HepG2 (cell line): ENCODE data around the gene P2RY2. TPM values are rescaled to one million over a fixed set of nuclear protein-coding genes. Genes with fewer than 3 reads are reported as not detected.
A peak's percentile ranks its signal among the peaks of the same experiment; 100 is the strongest.

Experiments used
- BCL6 ChIP-seq: IDR thresholded peaks from 2 replicates; pipeline ENCODE4 v1.6.1; 2016; ENCODE audit warnings: missing genetic modification reagents, missing compliant biosample characterization
- BHLHE40 ChIP-seq: IDR thresholded peaks from 2 replicates; pipeline ENCODE4 v1.6.1; 2011; ENCODE audit warnings: low read length, improper control_type of control experiment
- CCDC6 ChIP-seq: sonication (generic); formaldehyde crosslinking; IDR thresholded peaks from 2 replicates; pipeline ENCODE4 v1.8.1; 2022; ENCODE audit warnings: mild to moderate bottlenecking, missing genetic modification reagents, moderate library complexity
- CENPX ChIP-seq: sonication (generic); formaldehyde crosslinking; IDR thresholded peaks from 2 replicates; pipeline ENCODE4 v1.9.0; 2021; ENCODE audit warnings: mild to moderate bottlenecking, missing genetic modification reagents, moderate library complexity
- FOXA3 ChIP-seq: IDR thresholded peaks from 2 replicates; pipeline ENCODE4 v1.6.1; 2016; ENCODE audit warnings: missing genetic modification reagents, missing compliant biosample characterization
- NCOA2 ChIP-seq: sonication (generic); formaldehyde crosslinking; IDR thresholded peaks from 2 replicates; pipeline ENCODE4 v1.8.0; 2022; ENCODE audit warnings: inconsistent platforms
- RARA ChIP-seq: IDR thresholded peaks from 2 replicates; pipeline ENCODE4 v1.6.1; 2016; ENCODE audit warnings: missing genetic modification reagents, missing compliant biosample characterization
- SMAD1 ChIP-seq: sonication (generic); formaldehyde crosslinking; IDR thresholded peaks from 2 replicates; pipeline ENCODE4 v1.4.0; 2020; ENCODE audit warnings: missing genetic modification reagents, low read depth, mild to moderate bottlenecking, borderline replicate concordance
- SOX6 ChIP-seq, 2 experiments: fragments of 450-650 bp in 1 of 2; sonication (generic) in 1 of 2; formaldehyde crosslinking in 1 of 2; IDR thresholded peaks; 2 replicates each; pipeline versions ENCODE4 v1.4.0 to v1.6.1; 2017 to 2020; ENCODE audit warnings: antibody characterized with exemption in 1 of 2, mild to moderate bottlenecking in 1 of 2, missing genetic modification reagents in 1 of 2
- SP5 ChIP-seq: IDR thresholded peaks from 2 replicates; pipeline ENCODE4 v1.6.1; 2016; ENCODE audit warnings: low read depth, borderline replicate concordance
- ZNF343 ChIP-seq: sonication (generic); formaldehyde crosslinking; IDR thresholded peaks from 2 replicates; pipeline ENCODE4 v1.4.0; 2020; ENCODE audit warnings: mild to moderate bottlenecking, missing genetic modification reagents
- ZNF550 ChIP-seq: sonication (generic); formaldehyde crosslinking; IDR thresholded peaks from 2 replicates; pipeline ENCODE4 v1.4.0; 2020; ENCODE audit warnings: mild to moderate bottlenecking, missing genetic modification reagents, borderline replicate concordance
- ZNF761 ChIP-seq: sonication (generic); formaldehyde crosslinking; conservative IDR thresholded peaks from 2 replicates; pipeline ENCODE4 v1.4.0; 2020; ENCODE audit warnings: mild to moderate bottlenecking, missing genetic modification reagents
- polyA plus RNA-seq, 8 experiments: library from polyadenylated mRNA; depleted of rRNA in 3 of 8; stranded (reverse) in 7 of 8; unstranded in 1 of 8; fragments of >200 nt; fragmentation: Illumina TruSeq in 4 of 8; extraction: Trizol in 4 of 8; gene quantifications; 2 replicates each; pipeline versions ENCODE4 v1.2.1 to v1.2.3, GENCODE V29; 2011 to 2016; ENCODE audit warnings: low read depth in 4 of 8, missing spikeins in 1 of 8, mixed read lengths in 1 of 8; ENCODE audit not compliant: insufficient read depth in 1 of 8
- total RNA-seq, 5 experiments: library from RNA; depleted of rRNA; stranded (reverse); fragments of >200 nt; fragmentation: Illumina TruSeq; extraction: Trizol; gene quantifications; 2 replicates each; pipeline ENCODE4 v1.2.3, GENCODE V29; 2016; ENCODE audit warnings: low read depth in 1 of 5
- TF ChIP-seq, protein P1 (sequence below): sonication (generic); formaldehyde crosslinking; IDR thresholded peaks from 2 replicates; pipeline ENCODE4 v1.4.0; 2020; ENCODE audit warnings: mild to moderate bottlenecking, missing genetic modification reagents, borderline replicate concordance
- TF ChIP-seq, protein P2 (sequence below): sonication (generic); formaldehyde crosslinking; IDR thresholded peaks from 2 replicates; pipeline ENCODE4 v1.5.0; 2020; ENCODE audit warnings: mild to moderate bottlenecking, missing genetic modification reagents
- TF ChIP-seq, protein P3 (sequence below): IDR thresholded peaks from 2 replicates; pipeline ENCODE4 v1.6.1; 2016; ENCODE audit warnings: low read depth, missing genetic modification reagents, missing compliant biosample characterization

Gene P2RY2
- total and polyA plus RNA-seq, 2 of the 13 experiments (the other 11 are each of a cell fraction or from before 2014, with no cell fraction given) = 0.95 to 3.1 TPM

DNA sequence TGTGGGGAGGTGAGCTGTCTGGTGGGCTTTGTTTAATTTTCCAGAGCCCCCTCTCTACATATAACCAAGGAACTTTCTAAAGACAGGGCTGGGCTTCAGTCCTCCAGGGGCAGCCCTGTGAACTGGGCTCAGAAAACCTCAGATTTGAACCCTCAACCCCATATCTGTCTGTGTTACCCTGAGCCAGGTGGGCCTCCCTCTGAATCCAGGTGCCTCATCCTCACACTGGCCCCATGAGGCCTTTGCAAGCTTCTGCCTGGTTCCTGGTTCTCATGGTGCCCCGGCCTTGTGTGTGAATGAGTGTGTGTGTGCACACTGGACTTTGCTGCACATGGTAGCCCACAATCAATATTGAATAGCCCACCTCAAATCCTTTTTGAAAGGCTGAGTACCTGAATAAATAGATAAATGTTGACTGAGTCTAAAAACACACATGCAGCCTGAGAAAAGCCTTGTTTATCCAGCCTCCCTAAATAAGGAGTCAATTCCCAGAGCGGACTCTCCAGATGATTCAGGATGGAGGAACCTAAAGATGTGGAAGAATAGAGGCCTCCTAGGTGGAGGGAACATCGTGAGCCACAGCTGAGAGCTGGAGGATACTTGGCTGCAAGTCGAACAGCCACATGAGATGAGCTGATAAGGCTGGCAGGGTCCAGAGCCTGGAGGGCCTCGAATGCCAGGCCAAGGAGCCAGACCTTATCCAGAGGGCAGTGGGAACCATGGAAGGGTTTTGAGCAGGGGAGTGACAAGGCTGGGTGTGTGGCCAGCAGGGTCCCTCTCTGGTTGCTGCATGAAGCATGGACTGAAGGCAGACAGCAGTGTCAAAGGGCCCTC is 28.1 kb upstream of the P2RY2 start (continued):
- TF ChIP-seq, protein P1, sequence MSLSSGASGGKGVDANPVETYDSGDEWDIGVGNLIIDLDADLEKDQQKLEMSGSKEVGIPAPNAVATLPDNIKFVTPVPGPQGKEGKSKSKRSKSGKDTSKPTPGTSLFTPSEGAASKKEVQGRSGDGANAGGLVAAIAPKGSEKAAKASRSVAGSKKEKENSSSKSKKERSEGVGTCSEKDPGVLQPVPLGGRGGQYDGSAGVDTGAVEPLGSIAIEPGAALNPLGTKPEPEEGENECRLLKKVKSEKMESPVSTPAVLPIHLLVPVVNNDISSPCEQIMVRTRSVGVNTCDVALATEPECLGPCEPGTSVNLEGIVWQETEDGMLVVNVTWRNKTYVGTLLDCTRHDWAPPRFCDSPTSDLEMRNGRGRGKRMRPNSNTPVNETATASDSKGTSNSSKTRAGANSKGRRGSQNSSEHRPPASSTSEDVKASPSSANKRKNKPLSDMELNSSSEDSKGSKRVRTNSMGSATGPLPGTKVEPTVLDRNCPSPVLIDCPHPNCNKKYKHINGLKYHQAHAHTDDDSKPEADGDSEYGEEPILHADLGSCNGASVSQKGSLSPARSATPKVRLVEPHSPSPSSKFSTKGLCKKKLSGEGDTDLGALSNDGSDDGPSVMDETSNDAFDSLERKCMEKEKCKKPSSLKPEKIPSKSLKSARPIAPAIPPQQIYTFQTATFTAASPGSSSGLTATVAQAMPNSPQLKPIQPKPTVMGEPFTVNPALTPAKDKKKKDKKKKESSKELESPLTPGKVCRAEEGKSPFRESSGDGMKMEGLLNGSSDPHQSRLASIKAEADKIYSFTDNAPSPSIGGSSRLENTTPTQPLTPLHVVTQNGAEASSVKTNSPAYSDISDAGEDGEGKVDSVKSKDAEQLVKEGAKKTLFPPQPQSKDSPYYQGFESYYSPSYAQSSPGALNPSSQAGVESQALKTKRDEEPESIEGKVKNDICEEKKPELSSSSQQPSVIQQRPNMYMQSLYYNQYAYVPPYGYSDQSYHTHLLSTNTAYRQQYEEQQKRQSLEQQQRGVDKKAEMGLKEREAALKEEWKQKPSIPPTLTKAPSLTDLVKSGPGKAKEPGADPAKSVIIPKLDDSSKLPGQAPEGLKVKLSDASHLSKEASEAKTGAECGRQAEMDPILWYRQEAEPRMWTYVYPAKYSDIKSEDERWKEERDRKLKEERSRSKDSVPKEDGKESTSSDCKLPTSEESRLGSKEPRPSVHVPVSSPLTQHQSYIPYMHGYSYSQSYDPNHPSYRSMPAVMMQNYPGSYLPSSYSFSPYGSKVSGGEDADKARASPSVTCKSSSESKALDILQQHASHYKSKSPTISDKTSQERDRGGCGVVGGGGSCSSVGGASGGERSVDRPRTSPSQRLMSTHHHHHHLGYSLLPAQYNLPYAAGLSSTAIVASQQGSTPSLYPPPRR (CRISPR knock-in tag) = peak; percentile 92
- TF ChIP-seq, protein P2, sequence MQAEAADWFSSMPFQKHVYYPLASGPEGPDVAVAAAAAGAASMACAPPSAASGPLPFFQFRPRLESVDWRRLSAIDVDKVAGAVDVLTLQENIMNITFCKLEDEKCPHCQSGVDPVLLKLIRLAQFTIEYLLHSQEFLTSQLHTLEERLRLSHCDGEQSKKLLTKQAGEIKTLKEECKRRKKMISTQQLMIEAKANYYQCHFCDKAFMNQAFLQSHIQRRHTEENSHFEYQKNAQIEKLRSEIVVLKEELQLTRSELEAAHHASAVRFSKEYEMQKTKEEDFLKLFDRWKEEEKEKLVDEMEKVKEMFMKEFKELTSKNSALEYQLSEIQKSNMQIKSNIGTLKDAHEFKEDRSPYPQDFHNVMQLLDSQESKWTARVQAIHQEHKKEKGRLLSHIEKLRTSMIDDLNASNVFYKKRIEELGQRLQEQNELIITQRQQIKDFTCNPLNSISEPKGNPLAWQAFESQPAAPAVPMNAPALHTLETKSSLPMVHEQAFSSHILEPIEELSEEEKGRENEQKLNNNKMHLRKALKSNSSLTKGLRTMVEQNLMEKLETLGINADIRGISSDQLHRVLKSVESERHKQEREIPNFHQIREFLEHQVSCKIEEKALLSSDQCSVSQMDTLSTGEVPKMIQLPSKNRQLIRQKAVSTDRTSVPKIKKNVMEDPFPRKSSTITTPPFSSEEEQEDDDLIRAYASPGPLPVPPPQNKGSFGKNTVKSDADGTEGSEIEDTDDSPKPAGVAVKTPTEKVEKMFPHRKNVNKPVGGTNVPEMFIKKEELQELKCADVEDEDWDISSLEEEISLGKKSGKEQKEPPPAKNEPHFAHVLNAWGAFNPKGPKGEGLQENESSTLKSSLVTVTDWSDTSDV (CRISPR knock-in tag) = no peak
- TF ChIP-seq CCDC6 (CRISPR knock-in tag) (no peak), FOXA3 (CRISPR knock-in tag) (peak; percentile 63; the same call in 1 of the 2 replicates), BCL6 (CRISPR knock-in tag) (peak; percentile 36; the same call in 1 of the 2 replicates), BHLHE40 (no peak), RARA (CRISPR knock-in tag) (no peak), ZNF343 (CRISPR knock-in tag) (no peak), CENPX (CRISPR knock-in tag) (no peak), NCOA2 (CRISPR knock-in tag) (0 out of 2 replicates have a peak, but pooled peaks have one; percentile 25), SP5 (CRISPR knock-in tag) (peak; percentile 43; the same call in 1 of the 2 replicates), SOX6 (IDR thresholded peaks at IDR 0.05) (no peak), SOX6 (CRISPR knock-in tag; IDR thresholded peaks at IDR 0.05) (peak; percentile 57), SMAD1 (CRISPR knock-in tag) (no peak), ZNF761 (CRISPR knock-in tag) (no peak), ZNF550 (CRISPR knock-in tag) (no peak)
- TF ChIP-seq, protein P3, sequence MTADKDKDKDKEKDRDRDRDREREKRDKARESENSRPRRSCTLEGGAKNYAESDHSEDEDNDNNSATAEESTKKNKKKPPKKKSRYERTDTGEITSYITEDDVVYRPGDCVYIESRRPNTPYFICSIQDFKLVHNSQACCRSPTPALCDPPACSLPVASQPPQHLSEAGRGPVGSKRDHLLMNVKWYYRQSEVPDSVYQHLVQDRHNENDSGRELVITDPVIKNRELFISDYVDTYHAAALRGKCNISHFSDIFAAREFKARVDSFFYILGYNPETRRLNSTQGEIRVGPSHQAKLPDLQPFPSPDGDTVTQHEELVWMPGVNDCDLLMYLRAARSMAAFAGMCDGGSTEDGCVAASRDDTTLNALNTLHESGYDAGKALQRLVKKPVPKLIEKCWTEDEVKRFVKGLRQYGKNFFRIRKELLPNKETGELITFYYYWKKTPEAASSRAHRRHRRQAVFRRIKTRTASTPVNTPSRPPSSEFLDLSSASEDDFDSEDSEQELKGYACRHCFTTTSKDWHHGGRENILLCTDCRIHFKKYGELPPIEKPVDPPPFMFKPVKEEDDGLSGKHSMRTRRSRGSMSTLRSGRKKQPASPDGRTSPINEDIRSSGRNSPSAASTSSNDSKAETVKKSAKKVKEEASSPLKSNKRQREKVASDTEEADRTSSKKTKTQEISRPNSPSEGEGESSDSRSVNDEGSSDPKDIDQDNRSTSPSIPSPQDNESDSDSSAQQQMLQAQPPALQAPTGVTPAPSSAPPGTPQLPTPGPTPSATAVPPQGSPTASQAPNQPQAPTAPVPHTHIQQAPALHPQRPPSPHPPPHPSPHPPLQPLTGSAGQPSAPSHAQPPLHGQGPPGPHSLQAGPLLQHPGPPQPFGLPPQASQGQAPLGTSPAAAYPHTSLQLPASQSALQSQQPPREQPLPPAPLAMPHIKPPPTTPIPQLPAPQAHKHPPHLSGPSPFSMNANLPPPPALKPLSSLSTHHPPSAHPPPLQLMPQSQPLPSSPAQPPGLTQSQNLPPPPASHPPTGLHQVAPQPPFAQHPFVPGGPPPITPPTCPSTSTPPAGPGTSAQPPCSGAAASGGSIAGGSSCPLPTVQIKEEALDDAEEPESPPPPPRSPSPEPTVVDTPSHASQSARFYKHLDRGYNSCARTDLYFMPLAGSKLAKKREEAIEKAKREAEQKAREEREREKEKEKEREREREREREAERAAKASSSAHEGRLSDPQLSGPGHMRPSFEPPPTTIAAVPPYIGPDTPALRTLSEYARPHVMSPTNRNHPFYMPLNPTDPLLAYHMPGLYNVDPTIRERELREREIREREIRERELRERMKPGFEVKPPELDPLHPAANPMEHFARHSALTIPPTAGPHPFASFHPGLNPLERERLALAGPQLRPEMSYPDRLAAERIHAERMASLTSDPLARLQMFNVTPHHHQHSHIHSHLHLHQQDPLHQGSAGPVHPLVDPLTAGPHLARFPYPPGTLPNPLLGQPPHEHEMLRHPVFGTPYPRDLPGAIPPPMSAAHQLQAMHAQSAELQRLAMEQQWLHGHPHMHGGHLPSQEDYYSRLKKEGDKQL = peak; percentile 70
